ENCODE results near the gene MLH3.

GRCh38 chr14:75041613-75042012 is 9.7 kb downstream of the MLH3 start:
- TF ChIP-seq CTCF (IDR thresholded peaks at IDR 0.05; ENCODE audit: borderline replicate concordance, extremely low read depth, low read length, poor library complexity, severe bottlenecking) (no peak), EZH2 (IDR thresholded peaks at IDR 0.05; ENCODE audit: borderline replicate concordance, low read depth, low read length, severe bottlenecking) (no peak)
